Endothelial cell of umbilical vein (primary cell): ENCODE results near the gene FAM50B. TPM values are rescaled to one million over a fixed set of nuclear protein-coding genes. Genes with fewer than 3 reads are reported as not detected.

Experiments
- BruUV-seq: library from RNA; stranded (reverse); fragments of 400-500 nt; replicated peaks from 2 replicates; lab custom pipeline; 2021; lab: Mats Ljungman, UMichigan
- CTCF ChIA-PET: fragments of 300-600, 350-600 bp; sonication (Branson Sonifier 250); formaldehyde crosslinking; loops from one replicate; lab custom pipeline; 2021; ENCODE audit warnings: antibody characterized with exemption, inconsistent platforms; lab: Charles Lee
- POLR2A ChIA-PET: fragments of 300-600, 350-600 bp; sonication (Branson Sonifier 250); formaldehyde crosslinking; loops from one replicate; lab custom pipeline; 2021; ENCODE audit warnings: antibody characterized with exemption, inconsistent platforms; lab: Charles Lee
- DNase-seq: peaks from one replicate; pipeline ENCODE4 v3.0.0-alpha.2; 2011; ENCODE audit warnings: low read depth, low spot score
- FAIRE-seq: peaks from 2 replicates; lab custom pipeline; 2011; peaks lifted over from hg19 to GRCh38; lab: Jason Lieb, UNC
- H2AFZ ChIP-seq: 2 replicates; pipeline ENCODE4 v1.6.0; 2012; ENCODE audit warnings: low read depth, low read length, control low read depth, inconsistent platforms
- H3K27ac ChIP-seq: 2 replicates; pipeline ENCODE4 v1.5.1; 2011; ENCODE audit warnings: low read depth, mild to moderate bottlenecking, control low read depth, low read length, moderate library complexity; ENCODE audit not compliant: insufficient read depth
- H3K27me3 ChIP-seq, 2 experiments: 2 replicates each; pipeline versions ENCODE4 v1.6.0 to v1.6.1; 2011; ENCODE audit warnings: low read length in 2 of 2, mixed read lengths in 1 of 2; ENCODE audit not compliant: control insufficient read depth in 2 of 2, insufficient read depth in 2 of 2
- H3K36me3 ChIP-seq, 2 experiments: 2 replicates in 1 of 2; 3 replicates in 1 of 2; pipeline ENCODE4 v1.5.1; 2011; ENCODE audit warnings: low read length in 2 of 2, mild to moderate bottlenecking in 1 of 2, moderate library complexity in 1 of 2; ENCODE audit not compliant: control insufficient read depth in 2 of 2, insufficient read depth in 2 of 2; ENCODE audit errors: extremely low read depth in 1 of 2
- H3K4me1 ChIP-seq: 3 replicates; pipeline ENCODE4 v1.5.1; 2011; ENCODE audit warnings: mild to moderate bottlenecking, low read length; ENCODE audit not compliant: control insufficient read depth, insufficient read depth; ENCODE audit errors: extremely low read depth
- H3K4me2 ChIP-seq: 2 replicates; pipeline ENCODE4 v1.6.1; 2011; ENCODE audit warnings: low read length, control low read depth, mixed read lengths; ENCODE audit not compliant: insufficient read depth
- H3K4me3 ChIP-seq, 3 experiments: fragments of 200-600 bp in 1 of 3; sonication (generic), shearing (Covaris generic) in 1 of 3; replicated peaks in 1 of 3; 2 replicates each; pipeline ENCODE4 v1.5.1; 2011 to 2016; ENCODE audit warnings: control low read depth in 3 of 3, low read length in 3 of 3, mild to moderate bottlenecking in 2 of 3, inconsistent platforms in 1 of 3, low read depth in 1 of 3, moderate library complexity in 1 of 3; ENCODE audit not compliant: insufficient read depth in 1 of 3
- H3K79me2 ChIP-seq: 2 replicates; pipeline ENCODE4 v1.6.0; 2012; ENCODE audit warnings: low read length, inconsistent platforms; ENCODE audit not compliant: control insufficient read depth, insufficient read depth
- H3K9ac ChIP-seq: replicated peaks from 2 replicates; pipeline ENCODE3; 2011; ENCODE audit warnings: low read length, control low read depth; ENCODE audit not compliant: insufficient read depth; ENCODE audit errors: extremely low read depth
- H3K9me1 ChIP-seq: replicated peaks from 3 replicates; pipeline ENCODE4 v1.6.0; 2011; ENCODE audit warnings: mild to moderate bottlenecking, low read length; ENCODE audit not compliant: control insufficient read depth, insufficient read depth; ENCODE audit errors: extremely low read depth
- H3K9me3 ChIP-seq: replicated peaks from 2 replicates; pipeline ENCODE4 v1.5.1; 2012; ENCODE audit warnings: low read length, inconsistent platforms; ENCODE audit not compliant: control insufficient read depth, insufficient read depth
- H4K20me1 ChIP-seq: replicated peaks from 2 replicates; pipeline ENCODE3; 2011; ENCODE audit warnings: mild to moderate bottlenecking, low read length; ENCODE audit not compliant: control insufficient read depth, insufficient read depth; ENCODE audit errors: extremely low read depth
- CTCF ChIP-seq, 2 donors: IDR thresholded peaks; 1 replicate in 1 of 2; 2 replicates in 1 of 2; pipeline ENCODE4 v1.5.1; 2011; ENCODE audit warnings: low read length in 2 of 2, mild to moderate bottlenecking in 2 of 2, moderate library complexity in 2 of 2, control low read depth in 1 of 2, inconsistent platforms in 1 of 2, low read depth in 1 of 2; ENCODE audit not compliant: insufficient read depth in 1 of 2; ENCODE audit errors: extremely low read depth in 1 of 2
- EZH2 ChIP-seq: IDR thresholded peaks from 2 replicates; pipeline ENCODE4 v1.6.1; 2012; ENCODE audit warnings: borderline replicate concordance, low read depth, mild to moderate bottlenecking, moderate library complexity, low read length, inconsistent platforms; ENCODE audit not compliant: severe bottlenecking
- FOS ChIP-seq: IDR thresholded peaks from 2 replicates; pipeline ENCODE4 v1.6.1; 2011; ENCODE audit warnings: mild to moderate bottlenecking, low read length, moderate library complexity, borderline replicate concordance; ENCODE audit not compliant: insufficient read depth
- GATA2 ChIP-seq: IDR thresholded peaks from 2 replicates; pipeline ENCODE4 v1.7.0; 2011; ENCODE audit warnings: low read depth, mild to moderate bottlenecking, moderate library complexity, mixed read lengths, low read length; ENCODE audit not compliant: insufficient read length, insufficient read depth
- JUN ChIP-seq: IDR thresholded peaks from 2 replicates; pipeline ENCODE4 v1.6.1; 2011; ENCODE audit warnings: borderline replicate concordance, low read depth; ENCODE audit not compliant: insufficient read length, insufficient read depth
- MAX ChIP-seq: IDR thresholded peaks from 2 replicates; pipeline ENCODE4 v1.6.1; 2011; ENCODE audit not compliant: insufficient read depth, insufficient read length
- MYC ChIP-seq: IDR thresholded peaks from one replicate; pipeline ENCODE4 v1.6.1; 2011; ENCODE audit warnings: mild to moderate bottlenecking, low read depth, low read length
- POLR2A ChIP-seq: IDR thresholded peaks from 2 replicates; pipeline ENCODE4 v1.6.1; 2012; ENCODE audit warnings: low read depth, mild to moderate bottlenecking, control low read depth, low read length
- POLR2AphosphoS5 ChIP-seq: IDR thresholded peaks from 2 replicates; pipeline ENCODE4 v1.6.1; 2012; ENCODE audit warnings: low read depth, mild to moderate bottlenecking, control low read depth, low read length, moderate library complexity; ENCODE audit not compliant: insufficient read depth
- dilution Hi-C: fragments of 300-500 bp; cut with MboI; formaldehyde crosslinking; loops from one replicate; pipeline ENCODE4 v1.15.0; 2019; ENCODE audit warnings: low sequenced_read_pairs; ENCODE audit not compliant: extremely low pct_ligation_motif_present
- intact Hi-C: fragments of 100-400 bp; cut with micrococcal nuclease; formaldehyde crosslinking; loops from one replicate; pipeline ENCODE4 v1.10.0; 2022
- polyA plus RNA-seq, 4 experiments: library from polyadenylated mRNA; depleted of rRNA in 3 of 4; stranded (reverse) in 3 of 4; unstranded in 1 of 4; fragments of >200 nt; gene quantifications; 2 replicates each; pipeline versions ENCODE4 v1.2.1 to v1.2.3, GENCODE V29; 2011 to 2012; ENCODE audit warnings: missing spikeins in 1 of 4
- total RNA-seq: library from RNA; stranded (reverse); gene quantifications from 2 replicates; pipeline ENCODE4 v1.2.3, GENCODE V29; 2021

The FAM50B gene
- total and polyA plus RNA-seq, 2 donors (not counting 3 experiments of a cell fraction or from before 2014, with no cell fraction given): 10.0 to 14.1 TPM

- Histone ChIP-seq H3K27me3 (no peaks in the 10 kb centered on the region), H3K79me2 (no peaks in the 10 kb centered on the region), H3K4me1 (no peaks in the 10 kb centered on the region), H3K9ac (no peak overlapping the region), H3K36me3 (no peaks in the 10 kb centered on the region), H3K27ac (no peak overlapping the region), H3K9me1 (no peaks in the 10 kb centered on the region), H4K20me1 (no peaks in the 10 kb centered on the region), H3K4me3 (no peak overlapping the region), H3K9me3 (no peaks in the 10 kb centered on the region), H3K4me2 (no peak overlapping the region), H2AFZ (no peak overlapping the region)
- DNase-seq: no peak
- no peak for TF ChIP-seq FOS
- TF ChIP-seq MYC: no peak
- no peak for TF ChIP-seq CTCF (IDR thresholded peaks at IDR 0.05; ENCODE audit: extremely low read depth in 1 of 2, insufficient read depth in 1 of 2, low read depth in 1 of 2, low read length in 2 of 2)
- no peak for TF ChIP-seq GATA2
- TF ChIP-seq JUN: no peak
- TF ChIP-seq POLR2A: no peak
- TF ChIP-seq MAX: no peak
- no peak for TF ChIP-seq POLR2AphosphoS5
- no peak for TF ChIP-seq EZH2
- intact Hi-C loops: no loop called here
- ChIA-PET CTCF (interaction anchor here (0.9 to 3.9 kb wide), 6 partner anchors 9 to 146 kb away, joined by 3 to 18 read pairs (median 7); no protein-coding TSS in a partner anchor), POLR2A (no interaction called here)
- no peak for FAIRE-seq
- BruUV-seq: no TSS peak
- dilution Hi-C loops: no loop called here
These were observed 45.6 kb downstream of the FAM50B start for GRCh38 chr6:3894590-3895311.
